Measurements from ENCODE around the gene XKR8. TPM values are rescaled to one million over a fixed set of nuclear protein-coding genes. Genes with fewer than 3 reads are reported as not detected.
"Not testable (repeated sequence)": the region's sequence is repeated elsewhere in the genome, so short reads cannot be mapped to it uniquely, and the experiment has no call there.

Gene XKR8
- total and polyA plus RNA-seq, 5 experiments from 2014 or later = 7.2 to 14.4 (median 8.8) TPM

- H3K27me3 Mint-ChIP-seq = no peaks in the 10 kb centered on the region
- POLR2A ChIA-PET = no interaction called here
- no peak overlapping the region for H3K27ac Mint-ChIP-seq
- no peak for DNase-seq
- no peaks in the 10 kb centered on the region for H3K4me1 Mint-ChIP-seq
- no peaks in the 10 kb centered on the region for H3K9me3 Mint-ChIP-seq
- no peak overlapping the region for H3K4me3 Mint-ChIP-seq
- H3K36me3 Mint-ChIP-seq = peaks cover 9 to 74% (median 17%) of the 10 kb centered on the region in 3 donors
- no peak for ATAC-seq
Measured at GRCh38 chr1:28002600-28002999, 42.8 kb downstream of the XKR8 start.

- peaks cover 8 to 74% (median 15%) of the 10 kb centered on the region in 3 donors for H3K36me3 Mint-ChIP-seq
- POLR2A ChIA-PET, DNase-seq, H3K9me3 Mint-ChIP-seq, H3K4me3 Mint-ChIP-seq, H3K4me1 Mint-ChIP-seq, H3K27ac Mint-ChIP-seq, ATAC-seq, H3K27me3 Mint-ChIP-seq: not testable (repeated sequence)
Measured at GRCh38 chr1:28003117-28003516, 43.3 kb downstream of the XKR8 start.

- POLR2A ChIA-PET = no interaction called here
- no peaks in the 10 kb centered on the region for H3K27me3 Mint-ChIP-seq
- ATAC-seq = no peak
- no peak overlapping the region for H3K4me3 Mint-ChIP-seq
- peaks cover 4 to 74% (median 13%) of the 10 kb centered on the region in 3 donors for H3K36me3 Mint-ChIP-seq
- peaks cover 0 to 2% (median 0%) of the 10 kb centered on the region in 4 donors for H3K4me1 Mint-ChIP-seq
- no peak for DNase-seq
- H3K27ac Mint-ChIP-seq = no peak overlapping the region
- no peaks in the 10 kb centered on the region for H3K9me3 Mint-ChIP-seq
Measured at GRCh38 chr1:28010969-28011368, 51.2 kb downstream of the XKR8 start.

Other genes starting within 250 kb of the XKR8 start
- gene FAM76A, start 234.0 kb upstream of the XKR8 start, total RNA-seq = 10 to 100 TPM; 19.4 to 21.5 TPM
- 1 to 10 TPM; 8.2 to 9.7 (median 9.0) TPM for gene FAM76A, start 234.0 kb upstream of the XKR8 start, polyA plus RNA-seq
- gene STX12, start 186.8 kb upstream of the XKR8 start, total RNA-seq = 10 to 100 TPM; 23.7 to 26.5 TPM
- gene STX12, start 186.8 kb upstream of the XKR8 start, polyA plus RNA-seq = 10 to 100 TPM in 2 of 3 donors, 1 to 10 TPM in 1; 9.2 to 12.3 (median 10.6) TPM
- 10 to 100 TPM; 40.2 to 42.5 TPM for gene PPP1R8, start 129.2 kb upstream of the XKR8 start, total RNA-seq
- 10 to 100 TPM; 27.8 to 37.8 (median 36.2) TPM for gene PPP1R8, start 129.2 kb upstream of the XKR8 start, polyA plus RNA-seq
- 10 to 100 TPM; 53.3 to 57.9 TPM for gene THEMIS2, start 87.4 kb upstream of the XKR8 start, total RNA-seq
- 10 to 100 TPM; 14.1 to 48.5 (median 23.7) TPM for gene THEMIS2, start 87.4 kb upstream of the XKR8 start, polyA plus RNA-seq
- 10 to 100 TPM; 66.6 to 78.6 TPM for gene RPA2, start 45.4 kb upstream of the XKR8 start, total RNA-seq
- 100 to 1,000 TPM; 213 to 229 (median 215) TPM for gene RPA2, start 45.4 kb upstream of the XKR8 start, polyA plus RNA-seq
- gene SMPDL3B, start 25.0 kb upstream of the XKR8 start, total RNA-seq = not detected
- under 1 TPM in 1 of 3 donors, not detected in 2; 0.16 TPM for gene SMPDL3B, start 25.0 kb upstream of the XKR8 start, polyA plus RNA-seq
- 10 to 100 TPM; 18.5 to 22.8 TPM for gene EYA3, start 128.6 kb downstream of the XKR8 start, total RNA-seq
- 1 to 10 TPM; 1.8 to 6.2 (median 5.0) TPM for gene EYA3, start 128.6 kb downstream of the XKR8 start, polyA plus RNA-seq
- 1 to 10 TPM in 1 of 2 experiments, under 1 TPM in 1; 0.70 to 1.1 TPM for gene PTAFR, start 216.7 kb downstream of the XKR8 start, total RNA-seq
- gene PTAFR, start 216.7 kb downstream of the XKR8 start, polyA plus RNA-seq = under 1 TPM; 0.34 to 0.84 (median 0.68) TPM

Data from naive thymus-derived CD8-positive, alpha-beta T cell (primary cell).